Measurements from ENCODE around the gene NR2E3.

Gene NR2E3

GRCh38 chr15:71807691-71808091, 2.7 kb upstream of the NR2E3 start:
- Histone ChIP-seq H4K20me1 (ENCODE audit: insufficient read depth, low read length) (no peaks in the 10 kb centered on the region), H3K79me2 (ENCODE audit: insufficient read depth, low read length) (no peaks in the 10 kb centered on the region), H3F3A (ENCODE audit: insufficient read depth, low read length) (no peaks in the 10 kb centered on the region), H3K4me3 (ENCODE audit: low read depth, low read length, poor library complexity, severe bottlenecking) (no peak overlapping the region), H2AFZ (ENCODE audit: low read length) (no peak overlapping the region), H3K4me2 (ENCODE audit: low read length) (no peak overlapping the region), H3K9ac (ENCODE audit: low read length) (no peak overlapping the region), H3K27me3 (ENCODE audit: insufficient read depth, low read length) (no peaks in the 10 kb centered on the region), H3K4me1 (ENCODE audit: insufficient read depth, low read length, severe bottlenecking) (peaks cover 19% of the 10 kb centered on the region), H3K27ac (ENCODE audit: low read depth, low read length, poor library complexity, severe bottlenecking) (no peak overlapping the region), H3K9me2 (ENCODE audit: low read depth, low read length) (no peaks in the 10 kb centered on the region), H3K9me3 (ENCODE audit: low read length) (no peaks in the 10 kb centered on the region), H3K36me3 (ENCODE audit: insufficient read depth, low read length) (no peaks in the 10 kb centered on the region)
- TF ChIP-seq CTCF (IDR thresholded peaks at IDR 0.05; ENCODE audit: low read length) = no peak
- no peak for TF ChIP-seq EZH2 (IDR thresholded peaks at IDR 0.05; ENCODE audit: borderline replicate concordance, low read length)

GRCh38 chr15:71808311-71809020, 1.9 kb upstream of the NR2E3 start:
- Histone ChIP-seq H3K79me2 (ENCODE audit: insufficient read depth, low read length) (no peaks in the 10 kb centered on the region), H3K27ac (ENCODE audit: low read depth, low read length, poor library complexity, severe bottlenecking) (no peak overlapping the region), H3K9ac (ENCODE audit: low read length) (no peak overlapping the region)

GRCh38 chr15:71809346-71809745, 1.0 kb upstream of the NR2E3 start:
- H3K4me1 ChIP-seq (ENCODE audit: insufficient read depth, low read length, severe bottlenecking) = peaks cover 9% of the 10 kb centered on the region
- H3K4me2 ChIP-seq (ENCODE audit: low read length) = no peak overlapping the region
- no peak overlapping the region for H2AFZ ChIP-seq (ENCODE audit: low read length)
- H3K9ac ChIP-seq (ENCODE audit: low read length) = no peak overlapping the region
- no peaks in the 10 kb centered on the region for H3F3A ChIP-seq (ENCODE audit: insufficient read depth, low read length)
- H3K9me2 ChIP-seq (ENCODE audit: low read depth, low read length) = no peaks in the 10 kb centered on the region
- no peak overlapping the region for H3K4me3 ChIP-seq (ENCODE audit: low read depth, low read length, poor library complexity, severe bottlenecking)
- H3K79me2 ChIP-seq (ENCODE audit: insufficient read depth, low read length) = no peaks in the 10 kb centered on the region
- TF ChIP-seq EZH2 (IDR thresholded peaks at IDR 0.05; ENCODE audit: borderline replicate concordance, low read length) (no peak), CTCF (IDR thresholded peaks at IDR 0.05; ENCODE audit: low read length) (no peak)
- no peak overlapping the region for H3K27ac ChIP-seq (ENCODE audit: low read depth, low read length, poor library complexity, severe bottlenecking)
- no peaks in the 10 kb centered on the region for H3K9me3 ChIP-seq (ENCODE audit: low read length)
- no peaks in the 10 kb centered on the region for H3K36me3 ChIP-seq (ENCODE audit: insufficient read depth, low read length)
- H4K20me1 ChIP-seq (ENCODE audit: insufficient read depth, low read length) = no peaks in the 10 kb centered on the region
- H3K27me3 ChIP-seq (ENCODE audit: insufficient read depth, low read length) = no peaks in the 10 kb centered on the region

More at GRCh38 chr15:71808311-71809020, 1.9 kb upstream of the NR2E3 start:
- no peaks in the 10 kb centered on the region for H3K9me3 ChIP-seq (ENCODE audit: low read length)
- H4K20me1 ChIP-seq (ENCODE audit: insufficient read depth, low read length) = no peaks in the 10 kb centered on the region
- H3K9me2 ChIP-seq (ENCODE audit: low read depth, low read length) = no peaks in the 10 kb centered on the region
- no peak for TF ChIP-seq EZH2 (IDR thresholded peaks at IDR 0.05; ENCODE audit: borderline replicate concordance, low read length)
- no peak for TF ChIP-seq CTCF (IDR thresholded peaks at IDR 0.05; ENCODE audit: low read length)
- peaks cover 15% of the 10 kb centered on the region for H3K4me1 ChIP-seq (ENCODE audit: insufficient read depth, low read length, severe bottlenecking)
- H3K4me3 ChIP-seq (ENCODE audit: low read depth, low read length, poor library complexity, severe bottlenecking) = no peak overlapping the region
- H3F3A ChIP-seq (ENCODE audit: insufficient read depth, low read length) = no peaks in the 10 kb centered on the region
- H3K36me3 ChIP-seq (ENCODE audit: insufficient read depth, low read length) = no peaks in the 10 kb centered on the region
- no peak overlapping the region for H2AFZ ChIP-seq (ENCODE audit: low read length)
- H3K27me3 ChIP-seq (ENCODE audit: insufficient read depth, low read length) = no peaks in the 10 kb centered on the region
- no peak overlapping the region for H3K4me2 ChIP-seq (ENCODE audit: low read length)
